HG03196 (cell line): ENCODE results near the gene LAMA3.

Experiments
- ATAC-seq: cut with Tn5 transposase; IDR thresholded peaks from one replicate; pipeline ENCODE4 v1.9.1; 2021; ENCODE audit not compliant: unreplicated experiment

The LAMA3 gene

GRCh38 chr18:23689031-23689615 is at the start of gene LAMA3:
Gene LAMA3 (plus strand): TSS chr18:23689453. CDS start chr18:23689684, 231 bp downstream.
- no peak for ATAC-seq

GRCh38 chr18:23640052-23640451 is 49.2 kb upstream of the LAMA3 start:
- ATAC-seq: no peak

- ATAC-seq: no peak
These were observed 48.0 kb upstream of the LAMA3 start for GRCh38 chr18:23641143-23641720.

- ATAC-seq: no peak
These were observed 47.2 kb upstream of the LAMA3 start for GRCh38 chr18:23641937-23642666.

GRCh38 chr18:23643815-23644490 is 45.3 kb upstream of the LAMA3 start:
- no peak for ATAC-seq

GRCh38 chr18:23645568-23646175 is 43.6 kb upstream of the LAMA3 start:
- no peak for ATAC-seq

- ATAC-seq: no peak
These were observed 43.0 kb upstream of the LAMA3 start for GRCh38 chr18:23646282-23646681.

GRCh38 chr18:23648456-23648855 is 40.8 kb upstream of the LAMA3 start:
- ATAC-seq: no peak

- ATAC-seq: no peak
These were observed 40.2 kb upstream of the LAMA3 start for GRCh38 chr18:23648940-23649607.

GRCh38 chr18:23650968-23651927 is 38.0 kb upstream of the LAMA3 start:
- ATAC-seq: no peak

GRCh38 chr18:23652232-23652631 is 37.0 kb upstream of the LAMA3 start:
- ATAC-seq: no peak

GRCh38 chr18:23658285-23658684 is 31.0 kb upstream of the LAMA3 start:
- no peak for ATAC-seq

GRCh38 chr18:23661735-23662308 is 27.4 kb upstream of the LAMA3 start:
- no peak for ATAC-seq

- ATAC-seq: no peak
These were observed 26.7 kb upstream of the LAMA3 start, which contains the start of gene ANKRD29 for GRCh38 chr18:23662309-23663263. Gene ANKRD29 (minus strand): TSS chr18:23662911. CDS start chr18:23662730, 181 bp downstream.

GRCh38 chr18:23664674-23665073 is 24.6 kb upstream of the LAMA3 start:
- no peak for ATAC-seq

GRCh38 chr18:23667114-23667513 is 22.1 kb upstream of the LAMA3 start:
- ATAC-seq: no peak

GRCh38 chr18:23668731-23669130 is 20.5 kb upstream of the LAMA3 start:
- no peak for ATAC-seq

- no peak for ATAC-seq
These were observed 20.0 kb upstream of the LAMA3 start for GRCh38 chr18:23669202-23669766.
